ENCODE results near the gene CAMTA1.
"Not testable (repeated sequence)": the region's sequence is repeated elsewhere in the genome, so short reads cannot be mapped to it uniquely, and the experiment has no call there.

The CAMTA1 gene

GRCh38 chr1:6803357-6803756 lies 18.1 kb downstream of the CAMTA1 start:
- Histone ChIP-seq H3K27me3 (ENCODE audit: insufficient read depth, poor library complexity, severe bottlenecking) (no peaks in the 10 kb centered on the region), H3K27ac (ENCODE audit: poor library complexity, severe bottlenecking) (no peak overlapping the region), H3K36me3 (ENCODE audit: low read depth) (no peaks in the 10 kb centered on the region), H3K4me3 (ENCODE audit: severe bottlenecking) (no peak overlapping the region), H3K4me1 (ENCODE audit: insufficient read depth, poor library complexity, severe bottlenecking) (peaks cover 16% of the 10 kb centered on the region), H3K9me3 (ENCODE audit: severe bottlenecking) (no peaks in the 10 kb centered on the region)
- no peak for DNase-seq (ENCODE audit: low spot score)
- peak; percentile 66; the same call in 2 of the 3 replicates for ATAC-seq (ENCODE audit: low read depth)
- TF ChIP-seq, protein P1, sequence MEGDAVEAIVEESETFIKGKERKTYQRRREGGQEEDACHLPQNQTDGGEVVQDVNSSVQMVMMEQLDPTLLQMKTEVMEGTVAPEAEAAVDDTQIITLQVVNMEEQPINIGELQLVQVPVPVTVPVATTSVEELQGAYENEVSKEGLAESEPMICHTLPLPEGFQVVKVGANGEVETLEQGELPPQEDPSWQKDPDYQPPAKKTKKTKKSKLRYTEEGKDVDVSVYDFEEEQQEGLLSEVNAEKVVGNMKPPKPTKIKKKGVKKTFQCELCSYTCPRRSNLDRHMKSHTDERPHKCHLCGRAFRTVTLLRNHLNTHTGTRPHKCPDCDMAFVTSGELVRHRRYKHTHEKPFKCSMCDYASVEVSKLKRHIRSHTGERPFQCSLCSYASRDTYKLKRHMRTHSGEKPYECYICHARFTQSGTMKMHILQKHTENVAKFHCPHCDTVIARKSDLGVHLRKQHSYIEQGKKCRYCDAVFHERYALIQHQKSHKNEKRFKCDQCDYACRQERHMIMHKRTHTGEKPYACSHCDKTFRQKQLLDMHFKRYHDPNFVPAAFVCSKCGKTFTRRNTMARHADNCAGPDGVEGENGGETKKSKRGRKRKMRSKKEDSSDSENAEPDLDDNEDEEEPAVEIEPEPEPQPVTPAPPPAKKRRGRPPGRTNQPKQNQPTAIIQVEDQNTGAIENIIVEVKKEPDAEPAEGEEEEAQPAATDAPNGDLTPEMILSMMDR (IDR thresholded peaks at IDR 0.05; ENCODE audit: poor library complexity, severe bottlenecking): no peak

DNA sequence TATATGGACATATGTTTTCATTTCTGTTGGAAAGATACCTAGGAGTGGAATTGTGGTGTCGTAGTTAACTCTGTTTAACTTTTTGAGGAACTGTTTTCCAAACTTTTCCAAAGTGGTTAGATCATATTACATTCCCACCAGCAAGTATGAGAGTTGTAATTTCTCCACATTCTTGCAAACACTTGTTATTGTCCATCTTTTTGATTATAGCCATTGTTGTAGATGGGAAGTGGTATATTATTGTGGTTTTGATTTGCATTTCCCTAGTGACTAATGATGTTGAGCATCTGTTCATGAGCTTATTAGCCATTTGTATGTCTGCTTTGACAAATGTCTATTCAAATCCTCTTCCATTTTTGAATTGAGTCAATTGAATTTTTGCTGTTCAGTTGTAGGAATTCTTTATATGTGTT lies 19.8 kb downstream of the CAMTA1 start:
- H3K36me3 ChIP-seq (ENCODE audit: low read depth): no peaks in the 10 kb centered on the region
- no peaks in the 10 kb centered on the region for H3K9me3 ChIP-seq (ENCODE audit: severe bottlenecking)
- peaks cover 16% of the 10 kb centered on the region for H3K4me1 ChIP-seq (ENCODE audit: insufficient read depth, poor library complexity, severe bottlenecking)
- H3K4me3 ChIP-seq (ENCODE audit: severe bottlenecking): no peak overlapping the region
- TF ChIP-seq, protein P1 (IDR thresholded peaks at IDR 0.05; ENCODE audit: poor library complexity, severe bottlenecking): no peak
- DNase-seq (ENCODE audit: low spot score): no peak
- no peak overlapping the region for H3K27ac ChIP-seq (ENCODE audit: poor library complexity, severe bottlenecking)
- ATAC-seq (ENCODE audit: low read depth): no peak
- H3K27me3 ChIP-seq (ENCODE audit: insufficient read depth, poor library complexity, severe bottlenecking): no peaks in the 10 kb centered on the region

GRCh38 chr1:6807782-6808181 lies 22.5 kb downstream of the CAMTA1 start:
- TF ChIP-seq, protein P1 (IDR thresholded peaks at IDR 0.05; ENCODE audit: poor library complexity, severe bottlenecking): no peak
- Histone ChIP-seq H3K36me3 (ENCODE audit: low read depth) (no peaks in the 10 kb centered on the region), H3K27ac (ENCODE audit: poor library complexity, severe bottlenecking) (no peak overlapping the region), H3K4me3 (ENCODE audit: severe bottlenecking) (no peak overlapping the region), H3K27me3 (ENCODE audit: insufficient read depth, poor library complexity, severe bottlenecking) (no peaks in the 10 kb centered on the region), H3K4me1 (ENCODE audit: insufficient read depth, poor library complexity, severe bottlenecking) (no peaks in the 10 kb centered on the region), H3K9me3 (ENCODE audit: severe bottlenecking) (no peaks in the 10 kb centered on the region)
- ATAC-seq (ENCODE audit: low read depth): no peak
- no peak for DNase-seq (ENCODE audit: low spot score)

DNA sequence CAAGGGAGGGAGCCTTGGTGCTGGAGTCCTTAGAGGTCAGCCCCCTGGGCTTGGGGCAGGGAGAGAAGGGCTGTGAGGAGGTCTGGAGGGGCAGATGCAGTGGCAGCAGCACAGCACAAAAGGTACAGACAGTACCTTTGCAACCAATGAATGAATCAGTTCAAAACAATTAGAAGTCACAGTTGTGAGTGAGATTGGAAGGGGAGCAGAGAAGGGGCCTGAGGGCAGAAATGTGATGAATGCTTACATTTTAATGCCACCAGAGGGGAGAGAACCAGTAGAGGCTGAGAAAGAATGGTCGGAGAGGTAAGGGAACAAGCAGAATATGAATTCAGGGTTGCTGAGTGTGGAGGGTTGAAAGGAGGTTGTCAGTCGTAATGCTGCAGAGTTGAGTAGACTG lies 24.2 kb downstream of the CAMTA1 start:
- Histone ChIP-seq H3K4me3 (ENCODE audit: severe bottlenecking) (no peak overlapping the region), H3K27ac (ENCODE audit: poor library complexity, severe bottlenecking) (no peak overlapping the region), H3K4me1 (ENCODE audit: insufficient read depth, poor library complexity, severe bottlenecking) (no peaks in the 10 kb centered on the region), H3K9me3 (ENCODE audit: severe bottlenecking) (peaks cover 2% of the 10 kb centered on the region), H3K36me3 (ENCODE audit: low read depth) (no peaks in the 10 kb centered on the region), H3K27me3 (ENCODE audit: insufficient read depth, poor library complexity, severe bottlenecking) (no peaks in the 10 kb centered on the region)
- TF ChIP-seq, protein P1 (IDR thresholded peaks at IDR 0.05; ENCODE audit: poor library complexity, severe bottlenecking): no peak
- DNase-seq (ENCODE audit: low spot score) (no peak), ATAC-seq (ENCODE audit: low read depth) (no peak)

DNA sequence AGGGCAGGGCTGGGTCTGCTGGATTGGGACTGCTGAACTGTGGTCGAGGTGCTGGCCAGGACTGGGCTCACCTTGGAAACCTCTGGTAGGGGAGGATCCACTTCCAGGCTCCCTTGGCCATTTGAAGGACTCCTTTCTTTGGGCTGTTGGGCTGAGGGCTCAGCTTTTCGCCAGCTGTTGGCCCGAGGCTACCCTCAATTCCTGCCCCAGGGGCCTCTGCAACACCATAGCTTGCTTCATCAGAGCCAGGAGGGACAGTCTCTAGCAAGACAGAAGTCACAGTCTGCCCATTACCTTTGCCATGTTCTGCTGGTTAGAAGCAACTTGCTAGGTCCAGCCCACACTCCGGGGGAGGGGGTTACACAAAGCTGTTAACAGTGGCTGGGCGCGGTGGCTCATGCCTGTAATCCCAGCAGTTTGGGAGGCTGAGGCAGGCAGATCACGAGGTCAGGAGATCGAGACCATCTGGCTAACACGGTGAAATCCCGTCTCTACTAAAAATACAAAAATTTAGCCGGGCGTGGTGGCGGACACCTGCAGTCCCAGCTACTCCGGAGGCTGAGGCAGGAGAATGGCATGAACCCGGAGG lies 25.0 kb downstream of the CAMTA1 start:
- H3K4me3 ChIP-seq (ENCODE audit: severe bottlenecking); H3K36me3 ChIP-seq (ENCODE audit: low read depth); H3K27ac ChIP-seq (ENCODE audit: poor library complexity, severe bottlenecking); H3K4me1 ChIP-seq (ENCODE audit: insufficient read depth, poor library complexity, severe bottlenecking); H3K9me3 ChIP-seq (ENCODE audit: severe bottlenecking); DNase-seq (ENCODE audit: low spot score); H3K27me3 ChIP-seq (ENCODE audit: insufficient read depth, poor library complexity, severe bottlenecking); ATAC-seq (ENCODE audit: low read depth): not testable (repeated sequence)

Measured in RWPE2 (cell line).